Stimulated activated memory B cell treated with anti-CD40 and anti-IgM and Interleukin-4, amounts not matched to agents 10 μg/mL and 1 μg/mL and 100 μg/mL, for 72 hours (primary cell): ENCODE data around the gene KRTAP12-4.
"Not testable (repeated sequence)": the region's sequence is repeated elsewhere in the genome, so short reads cannot be mapped to it uniquely, and the experiment has no call there.

ENCODE experiments used
- ATAC-seq: fragments of 150-1000 bp; cut with Tn5 transposase; 2 replicates; pipeline ENCODE4 v1.10.0; 2021
- H3K27ac Mint-ChIP-seq: one replicate; pipeline ENCODE4 v1.8.0; 2022; ENCODE audit warnings: mild to moderate bottlenecking, mixed read lengths
- H3K27me3 Mint-ChIP-seq: one replicate; pipeline ENCODE4 v1.8.0; 2022; ENCODE audit warnings: mixed read lengths
- H3K36me3 Mint-ChIP-seq: one replicate; pipeline ENCODE4 v1.8.0; 2022; ENCODE audit warnings: mixed read lengths
- H3K4me1 Mint-ChIP-seq: one replicate; pipeline ENCODE4 v1.8.0; 2022; ENCODE audit warnings: mixed read lengths
- H3K4me3 Mint-ChIP-seq: one replicate; pipeline ENCODE4 v1.8.0; 2022; ENCODE audit warnings: mild to moderate bottlenecking, moderate library complexity, mixed read lengths
- H3K9me3 Mint-ChIP-seq: one replicate; pipeline ENCODE4 v1.8.0; 2022; ENCODE audit warnings: mixed read lengths

Gene KRTAP12-4

GRCh38 chr21:44650973-44651675 is 3.3 kb downstream of the KRTAP12-4 start:
- ATAC-seq = no peak

GRCh38 chr21:44650265-44650972 is 4.0 kb downstream of the KRTAP12-4 start:
- Mint-ChIP-seq H3K27ac (no peak overlapping the region), H3K27me3 (peaks cover 63% of the 10 kb centered on the region), H3K9me3 (no peaks in the 10 kb centered on the region), H3K4me1 (no peaks in the 10 kb centered on the region), H3K4me3 (no peak overlapping the region), H3K36me3 (no peaks in the 10 kb centered on the region)
- ATAC-seq = no peak

More at GRCh38 chr21:44650973-44651675, 3.3 kb downstream of the KRTAP12-4 start:
- Mint-ChIP-seq H3K27ac (no peak overlapping the region), H3K4me1 (no peaks in the 10 kb centered on the region), H3K36me3 (no peaks in the 10 kb centered on the region), H3K27me3 (peaks cover 67% of the 10 kb centered on the region), H3K9me3 (no peaks in the 10 kb centered on the region), H3K4me3 (no peak overlapping the region)

- H3K9me3 Mint-ChIP-seq = peaks cover 3% of the 10 kb centered on the region
- H3K36me3 Mint-ChIP-seq = no peaks in the 10 kb centered on the region
- no peak for ATAC-seq
- H3K27me3 Mint-ChIP-seq = peaks cover 66% of the 10 kb centered on the region
- no peaks in the 10 kb centered on the region for H3K4me1 Mint-ChIP-seq
- no peak overlapping the region for H3K27ac Mint-ChIP-seq
- no peak overlapping the region for H3K4me3 Mint-ChIP-seq
These were observed 4.8 kb downstream of the KRTAP12-4 start for GRCh38 chr21:44649521-44650100.

GRCh38 chr21:44648557-44649311 is 5.7 kb downstream of the KRTAP12-4 start:
- peak; percentile 14 for ATAC-seq
- no peak overlapping the region for H3K27ac Mint-ChIP-seq
- peaks cover 66% of the 10 kb centered on the region for H3K27me3 Mint-ChIP-seq
- H3K4me1 Mint-ChIP-seq = no peaks in the 10 kb centered on the region
- H3K4me3 Mint-ChIP-seq = no peak overlapping the region
- no peaks in the 10 kb centered on the region for H3K36me3 Mint-ChIP-seq
- peaks cover 10% of the 10 kb centered on the region for H3K9me3 Mint-ChIP-seq

- H3K9me3 Mint-ChIP-seq = peaks cover 13% of the 10 kb centered on the region
- H3K27me3 Mint-ChIP-seq = peaks cover 52% of the 10 kb centered on the region
- no peaks in the 10 kb centered on the region for H3K36me3 Mint-ChIP-seq
- no peaks in the 10 kb centered on the region for H3K4me1 Mint-ChIP-seq
- ATAC-seq = no peak
- no peak overlapping the region for H3K27ac Mint-ChIP-seq
- no peak overlapping the region for H3K4me3 Mint-ChIP-seq
These were observed 7.3 kb downstream of the KRTAP12-4 start for GRCh38 chr21:44647222-44647552.

GRCh38 chr21:44646366-44647221 is 7.9 kb downstream of the KRTAP12-4 start, which contains the start of gene KRTAP10-11:
KRTAP10-11 (plus strand) TSS chr21:44646414; CDS start chr21:44646459, 45 bp downstream.
- Mint-ChIP-seq H3K9me3 (peaks cover 13% of the 10 kb centered on the region), H3K27me3 (peaks cover 52% of the 10 kb centered on the region)
- H3K4me1 Mint-ChIP-seq, H3K36me3 Mint-ChIP-seq, H3K4me3 Mint-ChIP-seq, H3K27ac Mint-ChIP-seq, ATAC-seq: not testable (repeated sequence)

- Mint-ChIP-seq H3K4me3 (no peak overlapping the region), H3K27ac (no peak overlapping the region), H3K27me3 (peaks cover 68% of the 10 kb centered on the region), H3K4me1 (no peaks in the 10 kb centered on the region), H3K9me3 (peaks cover 22% of the 10 kb centered on the region), H3K36me3 (no peaks in the 10 kb centered on the region)
- no peak for ATAC-seq
These were observed 9.6 kb downstream of the KRTAP12-4 start for GRCh38 chr21:44644878-44645277.

- ATAC-seq = no peak
- peaks cover 71% of the 10 kb centered on the region for H3K27me3 Mint-ChIP-seq
- no peak overlapping the region for H3K27ac Mint-ChIP-seq
- no peaks in the 10 kb centered on the region for H3K36me3 Mint-ChIP-seq
- H3K9me3 Mint-ChIP-seq = peaks cover 23% of the 10 kb centered on the region
- H3K4me3 Mint-ChIP-seq = no peak overlapping the region
- H3K4me1 Mint-ChIP-seq = no peaks in the 10 kb centered on the region
These were observed 10.6 kb downstream of the KRTAP12-4 start for GRCh38 chr21:44643741-44644310.

- no peak overlapping the region for H3K27ac Mint-ChIP-seq
- H3K9me3 Mint-ChIP-seq = peaks cover 23% of the 10 kb centered on the region
- peaks cover 76% of the 10 kb centered on the region for H3K27me3 Mint-ChIP-seq
- H3K4me1 Mint-ChIP-seq = no peaks in the 10 kb centered on the region
- no peak overlapping the region for H3K4me3 Mint-ChIP-seq
- H3K36me3 Mint-ChIP-seq = no peaks in the 10 kb centered on the region
- no peak for ATAC-seq
These were observed 13.7 kb downstream of the KRTAP12-4 start for GRCh38 chr21:44640761-44641160.

GRCh38 chr21:44639331-44639655 is 15.2 kb downstream of the KRTAP12-4 start:
- Mint-ChIP-seq H3K4me1 (no peaks in the 10 kb centered on the region), H3K36me3 (no peaks in the 10 kb centered on the region), H3K27ac (no peak overlapping the region), H3K4me3 (no peak overlapping the region), H3K27me3 (peaks cover 75% of the 10 kb centered on the region), H3K9me3 (peaks cover 17% of the 10 kb centered on the region)
- ATAC-seq = no peak

- not testable (repeated sequence) for H3K4me1 Mint-ChIP-seq, ATAC-seq, H3K36me3 Mint-ChIP-seq, H3K4me3 Mint-ChIP-seq, H3K27ac Mint-ChIP-seq
- Mint-ChIP-seq H3K9me3 (peaks cover 15% of the 10 kb centered on the region), H3K27me3 (peaks cover 75% of the 10 kb centered on the region)
These were observed 15.7 kb downstream of the KRTAP12-4 start for GRCh38 chr21:44638506-44639330.

- H3K4me3 Mint-ChIP-seq, H3K36me3 Mint-ChIP-seq, H3K4me1 Mint-ChIP-seq, ATAC-seq, H3K27ac Mint-ChIP-seq: not testable (repeated sequence)
- Mint-ChIP-seq H3K27me3 (peaks cover 74% of the 10 kb centered on the region), H3K9me3 (peaks cover 17% of the 10 kb centered on the region)
These were observed 16.6 kb downstream of the KRTAP12-4 start for GRCh38 chr21:44637851-44638348.

GRCh38 chr21:44637018-44637850 is 17.2 kb downstream of the KRTAP12-4 start, which contains the start of gene KRTAP10-10:
KRTAP10-10 (plus strand) TSS chr21:44637356; CDS start chr21:44637418, 62 bp downstream.
- Mint-ChIP-seq H3K36me3 (no peaks in the 10 kb centered on the region), H3K9me3 (peaks cover 21% of the 10 kb centered on the region), H3K4me1 (no peaks in the 10 kb centered on the region), H3K27me3 (peaks cover 74% of the 10 kb centered on the region), H3K4me3 (no peak within 1 kb of the TSS), H3K27ac (no peak within 1 kb of the TSS)
- ATAC-seq = no peak
